ENCODE results near the gene NFKBIE. TPM values are rescaled to one million over a fixed set of nuclear protein-coding genes. Genes with fewer than 3 reads are reported as not detected.

NFKBIE gene
- total and polyA plus RNA-seq, 2 of the 13 experiments (the other 11 are each of a cell fraction or from before 2014, with no cell fraction given), result 6.7 to 14.5 TPM

DNA sequence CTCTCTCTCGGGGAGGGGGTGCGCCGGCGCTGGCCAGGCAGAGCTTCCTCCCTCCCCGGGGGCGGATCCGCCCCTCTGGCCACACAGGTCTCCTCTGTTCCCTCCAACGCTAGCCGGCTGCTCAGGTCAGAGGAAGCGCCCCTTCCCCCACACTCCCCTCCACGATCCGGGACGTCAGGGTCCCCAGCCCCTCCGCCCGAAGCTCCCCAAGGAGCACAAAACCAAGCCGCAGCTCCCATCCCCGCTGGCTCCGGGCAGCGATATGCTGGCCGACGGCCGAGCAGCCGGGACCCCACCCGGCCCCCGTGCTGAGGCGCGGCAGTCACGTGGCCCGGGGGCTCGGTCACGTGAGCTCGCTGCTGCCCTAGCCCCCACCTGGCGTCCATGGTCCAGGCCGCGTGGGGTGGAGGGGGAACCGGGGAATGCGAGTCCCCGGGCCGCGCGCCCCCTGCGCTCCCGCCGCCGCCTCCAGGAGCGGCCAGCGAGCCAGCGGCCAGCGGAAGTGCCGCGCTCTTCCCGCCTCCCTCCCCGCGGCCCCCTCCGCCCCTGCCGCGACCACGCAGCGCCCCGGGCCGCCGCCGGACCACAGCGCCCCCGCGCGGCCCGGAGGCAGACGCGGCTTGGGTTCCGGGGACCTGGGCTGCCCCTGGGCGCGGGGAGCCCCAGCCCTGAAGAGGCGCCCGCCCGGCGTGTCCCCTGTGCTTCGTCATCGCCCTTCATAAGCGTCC lies 8.2 kb downstream of the NFKBIE start, which contains the start of gene SLC35B2 (continued):
- TF ChIP-seq ZNF44 (CRISPR knock-in tag; IDR thresholded peaks at IDR 0.05), result no peak
- TF ChIP-seq, protein P1, sequence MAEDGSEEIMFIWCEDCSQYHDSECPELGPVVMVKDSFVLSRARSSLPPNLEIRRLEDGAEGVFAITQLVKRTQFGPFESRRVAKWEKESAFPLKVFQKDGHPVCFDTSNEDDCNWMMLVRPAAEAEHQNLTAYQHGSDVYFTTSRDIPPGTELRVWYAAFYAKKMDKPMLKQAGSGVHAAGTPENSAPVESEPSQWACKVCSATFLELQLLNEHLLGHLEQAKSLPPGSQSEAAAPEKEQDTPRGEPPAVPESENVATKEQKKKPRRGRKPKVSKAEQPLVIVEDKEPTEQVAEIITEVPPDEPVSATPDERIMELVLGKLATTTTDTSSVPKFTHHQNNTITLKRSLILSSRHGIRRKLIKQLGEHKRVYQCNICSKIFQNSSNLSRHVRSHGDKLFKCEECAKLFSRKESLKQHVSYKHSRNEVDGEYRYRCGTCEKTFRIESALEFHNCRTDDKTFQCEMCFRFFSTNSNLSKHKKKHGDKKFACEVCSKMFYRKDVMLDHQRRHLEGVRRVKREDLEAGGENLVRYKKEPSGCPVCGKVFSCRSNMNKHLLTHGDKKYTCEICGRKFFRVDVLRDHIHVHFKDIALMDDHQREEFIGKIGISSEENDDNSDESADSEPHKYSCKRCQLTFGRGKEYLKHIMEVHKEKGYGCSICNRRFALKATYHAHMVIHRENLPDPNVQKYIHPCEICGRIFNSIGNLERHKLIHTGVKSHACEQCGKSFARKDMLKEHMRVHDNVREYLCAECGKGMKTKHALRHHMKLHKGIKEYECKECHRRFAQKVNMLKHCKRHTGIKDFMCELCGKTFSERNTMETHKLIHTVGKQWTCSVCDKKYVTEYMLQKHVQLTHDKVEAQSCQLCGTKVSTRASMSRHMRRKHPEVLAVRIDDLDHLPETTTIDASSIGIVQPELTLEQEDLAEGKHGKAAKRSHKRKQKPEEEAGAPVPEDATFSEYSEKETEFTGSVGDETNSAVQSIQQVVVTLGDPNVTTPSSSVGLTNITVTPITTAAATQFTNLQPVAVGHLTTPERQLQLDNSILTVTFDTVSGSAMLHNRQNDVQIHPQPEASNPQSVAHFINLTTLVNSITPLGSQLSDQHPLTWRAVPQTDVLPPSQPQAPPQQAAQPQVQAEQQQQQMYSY (CRISPR knock-in tag; IDR thresholded peaks at IDR 0.05), result no peak
- TF ChIP-seq ZNF547 (CRISPR knock-in tag; IDR thresholded peaks at IDR 0.05), result peak; percentile 96
- TF ChIP-seq ZNF501 (CRISPR knock-in tag; IDR thresholded peaks at IDR 0.05), result peak; percentile 78
- peak; percentile 13 for TF ChIP-seq STAG1 (CRISPR knock-in tag; IDR thresholded peaks at IDR 0.05)
- TF ChIP-seq TAF15 (IDR thresholded peaks at IDR 0.05; ENCODE audit: low read depth, low read length, poor library complexity, severe bottlenecking), result peak; percentile 73
- no peak for TF ChIP-seq ZNF713 (CRISPR knock-in tag; IDR thresholded peaks at IDR 0.05)
- TF ChIP-seq ZNF670 (CRISPR knock-in tag; IDR thresholded peaks at IDR 0.05; ENCODE audit: borderline replicate concordance), result peak; percentile 84
- TF ChIP-seq KLF12 (CRISPR knock-in tag; IDR thresholded peaks at IDR 0.05; ENCODE audit: borderline replicate concordance), result peak; percentile 24; the same call in 1 of the 2 replicates
- TF ChIP-seq, protein P2, sequence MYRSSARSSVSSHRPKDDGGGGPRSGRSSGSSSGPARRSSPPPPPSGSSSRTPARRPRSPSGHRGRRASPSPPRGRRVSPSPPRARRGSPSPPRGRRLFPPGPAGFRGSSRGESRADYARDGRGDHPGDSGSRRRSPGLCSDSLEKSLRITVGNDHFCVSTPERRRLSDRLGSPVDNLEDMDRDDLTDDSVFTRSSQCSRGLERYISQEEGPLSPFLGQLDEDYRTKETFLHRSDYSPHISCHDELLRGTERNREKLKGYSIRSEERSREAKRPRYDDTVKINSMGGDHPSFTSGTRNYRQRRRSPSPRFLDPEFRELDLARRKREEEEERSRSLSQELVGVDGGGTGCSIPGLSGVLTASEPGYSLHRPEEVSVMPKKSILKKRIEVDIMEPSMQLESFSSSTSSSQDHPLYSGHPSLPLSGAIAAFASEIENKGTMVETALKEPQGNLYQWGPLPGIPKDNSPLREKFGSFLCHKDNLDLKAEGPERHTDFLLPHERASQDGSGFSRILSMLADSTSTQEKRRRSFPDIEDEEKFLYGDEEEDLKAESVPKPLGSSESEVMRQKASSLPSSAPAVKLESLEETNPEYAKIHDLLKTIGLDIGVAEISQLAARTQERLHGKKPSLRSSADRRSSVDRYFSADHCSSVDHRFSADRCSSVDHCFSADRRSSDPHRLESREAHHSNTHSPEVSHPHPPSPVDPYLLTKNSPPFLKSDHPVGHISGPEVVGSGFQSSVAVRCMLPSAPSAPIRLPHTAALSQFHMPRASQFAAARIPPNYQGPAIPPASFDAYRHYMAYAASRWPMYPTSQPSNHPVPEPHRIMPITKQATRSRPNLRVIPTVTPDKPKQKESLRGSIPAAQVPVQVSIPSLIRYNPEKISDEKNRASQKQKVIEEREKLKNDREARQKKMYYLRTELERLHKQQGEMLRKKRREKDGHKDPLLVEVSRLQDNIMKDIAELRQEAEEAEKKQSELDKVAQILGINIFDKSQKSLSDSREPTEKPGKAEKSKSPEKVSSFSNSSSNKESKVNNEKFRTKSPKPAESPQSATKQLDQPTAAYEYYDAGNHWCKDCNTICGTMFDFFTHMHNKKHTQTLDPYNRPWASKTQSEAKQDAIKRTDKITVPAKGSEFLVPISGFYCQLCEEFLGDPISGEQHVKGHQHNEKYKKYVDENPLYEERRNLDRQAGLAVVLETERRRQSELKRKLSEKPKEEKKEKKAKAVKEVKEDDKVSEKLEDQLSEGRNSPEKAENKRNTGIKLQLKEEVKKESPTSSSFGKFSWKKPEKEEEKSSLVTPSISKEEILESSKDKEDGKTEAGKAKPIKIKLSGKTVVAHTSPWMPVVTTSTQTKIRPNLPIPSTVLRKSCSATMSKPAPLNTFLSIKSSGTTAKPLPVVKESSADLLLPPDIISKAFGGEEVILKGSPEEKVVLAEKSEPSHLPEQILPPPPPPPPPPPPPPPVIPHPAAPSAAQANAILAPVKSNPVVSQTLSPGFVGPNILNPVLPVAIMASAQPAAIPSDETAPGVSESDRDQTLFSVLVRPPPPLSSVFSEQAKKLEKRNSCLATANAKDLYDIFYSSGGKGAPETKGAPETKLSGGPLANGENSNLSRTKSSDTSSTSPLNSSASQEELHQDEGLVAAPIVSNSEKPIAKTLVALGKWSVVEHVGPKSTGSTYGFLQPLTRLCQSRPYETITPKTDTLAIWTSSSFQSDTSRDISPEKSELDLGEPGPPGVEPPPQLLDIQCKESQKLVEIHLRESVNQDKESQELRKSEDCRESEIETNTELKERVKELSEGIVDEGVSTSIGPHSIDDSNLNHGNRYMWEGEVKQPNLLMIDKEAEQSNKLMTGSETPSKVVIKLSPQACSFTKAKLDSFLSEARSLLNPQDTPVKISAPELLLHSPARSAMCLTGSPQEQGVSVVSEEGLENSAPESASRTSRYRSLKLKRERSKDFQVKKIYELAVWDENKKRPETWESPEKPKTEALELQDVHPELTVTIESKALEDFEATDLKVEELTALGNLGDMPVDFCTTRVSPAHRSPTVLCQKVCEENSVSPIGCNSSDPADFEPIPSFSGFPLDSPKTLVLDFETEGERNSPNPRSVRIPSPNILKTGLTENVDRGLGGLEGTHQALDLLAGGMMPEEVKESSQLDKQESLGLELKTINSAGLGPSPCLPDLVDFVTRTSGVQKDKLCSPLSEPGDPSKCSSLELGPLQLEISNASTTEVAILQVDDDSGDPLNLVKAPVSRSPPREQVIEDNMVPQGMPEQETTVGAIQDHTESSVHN (CRISPR knock-in tag; IDR thresholded peaks at IDR 0.05), result peak; percentile 36
- TF ChIP-seq ERF (CRISPR knock-in tag; IDR thresholded peaks at IDR 0.05), result peak; percentile 86
- peak; percentile 92 for TF ChIP-seq CHCHD3 (CRISPR knock-in tag; IDR thresholded peaks at IDR 0.05)
- 0 out of 2 replicates have a peak, but pooled peaks have one; percentile 17 for TF ChIP-seq ZSCAN12 (CRISPR knock-in tag; IDR thresholded peaks at IDR 0.05)
- TF ChIP-seq, protein P3, sequence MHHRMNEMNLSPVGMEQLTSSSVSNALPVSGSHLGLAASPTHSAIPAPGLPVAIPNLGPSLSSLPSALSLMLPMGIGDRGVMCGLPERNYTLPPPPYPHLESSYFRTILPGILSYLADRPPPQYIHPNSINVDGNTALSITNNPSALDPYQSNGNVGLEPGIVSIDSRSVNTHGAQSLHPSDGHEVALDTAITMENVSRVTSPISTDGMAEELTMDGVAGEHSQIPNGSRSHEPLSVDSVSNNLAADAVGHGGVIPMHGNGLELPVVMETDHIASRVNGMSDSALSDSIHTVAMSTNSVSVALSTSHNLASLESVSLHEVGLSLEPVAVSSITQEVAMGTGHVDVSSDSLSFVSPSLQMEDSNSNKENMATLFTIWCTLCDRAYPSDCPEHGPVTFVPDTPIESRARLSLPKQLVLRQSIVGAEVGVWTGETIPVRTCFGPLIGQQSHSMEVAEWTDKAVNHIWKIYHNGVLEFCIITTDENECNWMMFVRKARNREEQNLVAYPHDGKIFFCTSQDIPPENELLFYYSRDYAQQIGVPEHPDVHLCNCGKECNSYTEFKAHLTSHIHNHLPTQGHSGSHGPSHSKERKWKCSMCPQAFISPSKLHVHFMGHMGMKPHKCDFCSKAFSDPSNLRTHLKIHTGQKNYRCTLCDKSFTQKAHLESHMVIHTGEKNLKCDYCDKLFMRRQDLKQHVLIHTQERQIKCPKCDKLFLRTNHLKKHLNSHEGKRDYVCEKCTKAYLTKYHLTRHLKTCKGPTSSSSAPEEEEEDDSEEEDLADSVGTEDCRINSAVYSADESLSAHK (CRISPR knock-in tag; IDR thresholded peaks at IDR 0.05; ENCODE audit: borderline replicate concordance), result 0 out of 2 replicates have a peak, but pooled peaks have one; percentile 13
- TF ChIP-seq RBFOX2 (IDR thresholded peaks at IDR 0.05; ENCODE audit: low read depth, low read length), result peak; percentile 99

Data from HepG2 (cell line).